GM10266 (cell line): ENCODE data around the gene DLG2.
"Not testable (repeated sequence)": the region's sequence is repeated elsewhere in the genome, so short reads cannot be mapped to it uniquely, and the experiment has no call there.

ENCODE experiments used
- DNase-seq: peaks from one replicate; pipeline ENCODE4 v3.0.0; 2012; ENCODE audit errors: extremely low spot score
- TF ChIP-seq, protein P1 (sequence below): IDR thresholded peaks from 2 replicates; pipeline ENCODE4 v1.5.1; 2012; ENCODE audit warnings: mild to moderate bottlenecking, low read depth; ENCODE audit not compliant: control insufficient read depth, insufficient read depth; ENCODE audit errors: missing control alignments

Gene DLG2

DNA sequence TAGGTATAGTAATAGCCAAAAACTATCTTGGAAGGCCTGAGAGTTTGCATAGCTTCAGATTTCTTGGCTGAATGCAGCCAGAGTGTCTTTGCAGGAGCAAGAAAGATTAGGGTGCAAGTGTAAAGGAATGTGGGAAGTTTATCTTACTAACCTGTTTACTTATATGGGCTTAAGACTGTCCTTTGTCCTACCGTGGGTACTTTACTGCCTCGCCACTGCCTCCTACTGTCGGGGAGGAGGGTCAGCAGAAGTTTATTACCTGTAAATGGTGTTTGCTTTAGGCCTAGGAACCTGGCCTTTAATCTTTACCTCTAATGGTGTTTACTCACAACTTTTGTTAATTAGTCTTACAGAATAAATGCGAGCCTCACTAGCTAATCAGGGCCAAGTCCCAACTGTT lies 633.8 kb downstream of the DLG2 start:
- TF ChIP-seq, protein P1, sequence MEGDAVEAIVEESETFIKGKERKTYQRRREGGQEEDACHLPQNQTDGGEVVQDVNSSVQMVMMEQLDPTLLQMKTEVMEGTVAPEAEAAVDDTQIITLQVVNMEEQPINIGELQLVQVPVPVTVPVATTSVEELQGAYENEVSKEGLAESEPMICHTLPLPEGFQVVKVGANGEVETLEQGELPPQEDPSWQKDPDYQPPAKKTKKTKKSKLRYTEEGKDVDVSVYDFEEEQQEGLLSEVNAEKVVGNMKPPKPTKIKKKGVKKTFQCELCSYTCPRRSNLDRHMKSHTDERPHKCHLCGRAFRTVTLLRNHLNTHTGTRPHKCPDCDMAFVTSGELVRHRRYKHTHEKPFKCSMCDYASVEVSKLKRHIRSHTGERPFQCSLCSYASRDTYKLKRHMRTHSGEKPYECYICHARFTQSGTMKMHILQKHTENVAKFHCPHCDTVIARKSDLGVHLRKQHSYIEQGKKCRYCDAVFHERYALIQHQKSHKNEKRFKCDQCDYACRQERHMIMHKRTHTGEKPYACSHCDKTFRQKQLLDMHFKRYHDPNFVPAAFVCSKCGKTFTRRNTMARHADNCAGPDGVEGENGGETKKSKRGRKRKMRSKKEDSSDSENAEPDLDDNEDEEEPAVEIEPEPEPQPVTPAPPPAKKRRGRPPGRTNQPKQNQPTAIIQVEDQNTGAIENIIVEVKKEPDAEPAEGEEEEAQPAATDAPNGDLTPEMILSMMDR = peak; percentile 32
- no peak for DNase-seq

DNA sequence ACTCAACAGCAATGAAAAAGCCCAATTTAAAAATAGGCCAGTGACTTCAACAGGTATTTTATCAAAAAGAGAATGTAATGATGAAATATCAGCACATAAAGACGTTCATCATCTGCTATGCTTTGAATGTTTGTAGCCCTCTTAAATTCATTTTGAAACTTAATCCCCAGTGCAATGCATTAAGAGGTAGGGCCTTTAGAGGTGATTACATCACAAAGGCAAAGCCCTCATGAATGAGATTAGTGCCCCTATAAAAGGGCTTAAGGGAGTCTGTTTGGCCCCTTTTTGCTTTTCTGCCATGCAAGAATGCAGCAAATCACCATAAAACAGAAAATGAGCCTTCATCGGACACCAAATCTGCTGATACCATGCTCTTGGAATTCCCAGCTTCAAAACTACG lies 637.0 kb downstream of the DLG2 start:
- TF ChIP-seq, protein P1 = no peak
- no peak for DNase-seq

DNA sequence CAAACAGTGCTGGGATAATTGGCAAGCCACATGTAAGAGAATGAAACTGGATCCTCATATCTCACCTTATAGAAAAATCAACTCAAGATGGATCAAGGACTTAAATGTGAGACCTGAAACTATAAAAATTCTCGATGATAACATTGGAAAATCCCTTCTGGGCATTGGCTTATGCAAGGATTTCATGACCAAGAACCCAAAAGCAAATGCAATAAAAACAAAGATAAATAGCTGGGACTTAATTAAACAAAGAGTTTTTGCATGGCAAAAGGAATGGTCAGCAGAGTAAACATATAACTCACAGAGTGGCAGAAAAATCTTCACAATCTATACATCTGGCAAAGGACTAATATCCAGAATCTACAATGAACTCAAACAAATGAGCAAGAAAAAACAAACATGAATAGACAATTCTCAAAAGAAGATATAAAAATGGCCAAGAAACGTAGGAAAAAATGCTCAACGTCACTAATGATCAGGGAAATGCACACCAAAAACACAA lies 639.4 kb downstream of the DLG2 start:
- not testable (repeated sequence) for DNase-seq

DNA sequence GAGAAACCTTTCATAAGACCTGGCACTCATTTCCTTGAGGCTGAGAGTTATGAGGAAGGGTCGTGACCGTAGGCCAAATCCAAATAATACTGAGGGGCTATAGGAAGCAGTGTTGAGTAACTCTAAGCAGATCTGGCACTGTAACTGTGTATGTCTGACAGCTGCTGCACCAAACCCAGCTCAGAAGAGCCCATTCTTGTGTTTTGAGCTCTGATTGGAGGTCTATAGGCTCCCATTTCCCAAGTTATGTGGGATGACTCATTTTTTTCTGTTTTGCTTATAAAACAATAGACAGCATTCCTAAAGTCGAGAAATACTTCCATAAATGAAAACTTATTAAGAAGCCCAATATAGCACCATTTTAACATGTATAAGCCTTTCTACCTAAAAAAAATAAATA lies 645.8 kb downstream of the DLG2 start:
- TF ChIP-seq, protein P1 = no peak
- no peak for DNase-seq

DNA sequence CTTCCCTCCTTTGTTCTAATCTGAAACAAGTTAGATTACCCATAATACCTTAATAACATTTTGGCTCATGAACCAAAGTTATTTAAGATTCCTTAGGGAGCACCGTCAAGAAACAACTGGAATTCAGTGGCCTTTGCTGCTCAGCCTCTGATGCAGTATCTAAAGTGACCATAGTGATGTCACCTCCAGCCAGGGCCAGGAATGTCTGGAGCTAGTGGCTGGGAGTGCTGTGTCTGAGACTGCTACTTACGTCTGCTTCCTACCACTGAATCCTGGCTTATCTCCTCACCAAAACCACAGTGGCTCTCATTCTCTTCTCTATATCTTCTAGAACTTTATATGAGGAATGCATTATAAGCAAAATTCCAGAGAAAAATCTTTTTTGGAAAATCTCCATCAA lies 658.0 kb downstream of the DLG2 start:
- no peak for DNase-seq
- TF ChIP-seq, protein P1 = no peak

DNA sequence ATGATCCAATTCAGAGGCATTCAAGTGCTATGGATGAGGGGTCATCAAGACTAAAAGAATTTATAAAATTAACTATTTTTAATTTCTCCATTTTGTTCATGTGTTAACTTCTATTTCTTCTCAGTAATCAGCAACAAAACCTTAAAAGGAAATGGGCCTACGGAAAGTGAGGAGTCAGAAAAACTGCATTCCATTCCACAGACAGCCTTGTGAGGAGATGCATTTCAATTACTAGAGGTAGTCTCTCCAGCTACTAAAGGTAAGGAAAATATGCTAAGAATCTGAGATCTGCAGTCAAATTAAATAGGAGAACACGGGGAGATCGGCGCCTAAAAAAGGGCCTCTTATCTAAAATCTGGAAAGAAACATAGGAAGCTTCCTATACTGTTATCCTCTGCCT lies 661.7 kb downstream of the DLG2 start:
- TF ChIP-seq, protein P1 = no peak
- DNase-seq = no peak

DNA sequence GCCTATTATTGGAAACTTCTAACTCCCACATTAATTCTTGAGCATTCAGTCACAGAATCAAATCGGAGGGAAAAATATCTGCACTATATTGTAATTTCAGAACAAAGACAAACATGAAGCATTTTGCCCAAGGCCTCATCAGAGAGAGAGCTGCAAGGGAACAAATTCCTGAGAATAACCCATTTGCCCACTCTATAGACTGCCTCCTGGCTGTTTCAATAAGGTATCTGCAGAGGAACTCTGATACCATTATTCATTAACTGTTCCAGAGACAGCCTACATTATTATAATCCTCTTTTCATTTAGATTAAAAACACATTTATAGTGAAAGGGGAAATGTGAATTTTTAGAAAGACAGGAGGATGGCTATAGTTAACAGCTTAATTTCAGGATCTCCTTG lies 663.9 kb downstream of the DLG2 start:
- TF ChIP-seq, protein P1 = no peak
- DNase-seq = no peak

DNA sequence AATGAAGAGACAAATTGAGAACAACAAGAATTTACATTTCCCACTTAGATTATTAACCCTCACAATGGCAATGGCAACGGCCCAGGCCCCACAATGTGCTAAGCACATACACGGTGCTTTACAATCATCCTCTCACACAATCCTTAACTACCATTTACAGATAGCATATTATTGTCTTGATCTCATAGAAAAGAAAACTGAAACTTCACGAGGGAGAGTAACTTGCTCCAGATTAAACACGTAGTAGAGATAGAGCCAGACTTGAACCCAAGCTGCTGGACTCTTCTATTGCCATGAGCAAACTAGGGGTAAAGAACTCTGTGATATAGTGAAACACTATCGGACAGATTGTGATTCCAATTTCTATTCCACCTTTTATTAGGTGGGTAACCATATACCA lies 665.1 kb downstream of the DLG2 start:
- no peak for DNase-seq
- TF ChIP-seq, protein P1 = no peak
